ENCODE results near the gene IGF1.
"Not testable (repeated sequence)": the region's sequence is repeated elsewhere in the genome, so short reads cannot be mapped to it uniquely, and the experiment has no call there.

The IGF1 gene

GRCh38 chr12:102454808-102455760, 25.3 kb downstream of the IGF1 start:
- DNase-seq = no peak

- DNase-seq = no peak
These were observed 26.0 kb downstream of the IGF1 start for GRCh38 chr12:102454330-102454729.

- DNase-seq = no peak
These were observed 27.8 kb downstream of the IGF1 start for GRCh38 chr12:102452605-102453004.

GRCh38 chr12:102449018-102449417, 31.3 kb downstream of the IGF1 start:
- DNase-seq = not testable (repeated sequence)

- not testable (repeated sequence) for DNase-seq
These were observed 32.9 kb downstream of the IGF1 start for GRCh38 chr12:102447426-102447825.

GRCh38 chr12:102444707-102445106, 35.7 kb downstream of the IGF1 start:
- no peak for DNase-seq

GRCh38 chr12:102444093-102444492, 36.3 kb downstream of the IGF1 start:
- DNase-seq = no peak

GRCh38 chr12:102441077-102441596, 39.2 kb downstream of the IGF1 start:
- no peak for DNase-seq

GRCh38 chr12:102439426-102440405, 40.6 kb downstream of the IGF1 start:
- DNase-seq = no peak

- DNase-seq = no peak
These were observed 41.5 kb downstream of the IGF1 start for GRCh38 chr12:102438827-102439210.

GRCh38 chr12:102438047-102438826, 42.1 kb downstream of the IGF1 start:
- DNase-seq = no peak

GRCh38 chr12:102437511-102437910, 42.9 kb downstream of the IGF1 start:
- DNase-seq = no peak

GRCh38 chr12:102436867-102437266, 43.5 kb downstream of the IGF1 start:
- no peak for DNase-seq

GRCh38 chr12:102435827-102436436, 44.4 kb downstream of the IGF1 start:
- no peak for DNase-seq

- DNase-seq = no peak
These were observed 47.1 kb downstream of the IGF1 start for GRCh38 chr12:102433304-102433703.

GRCh38 chr12:102430661-102431060, 49.7 kb downstream of the IGF1 start:
- DNase-seq = no peak

- DNase-seq = no peak
These were observed 50.9 kb downstream of the IGF1 start for GRCh38 chr12:102429211-102430154.

- no peak for DNase-seq
These were observed 52.8 kb downstream of the IGF1 start for GRCh38 chr12:102427543-102427941.

- DNase-seq = no peak
These were observed 53.5 kb downstream of the IGF1 start for GRCh38 chr12:102426599-102427542.

Measured in T-helper 9 cell (primary cell).